Activated naive CD4-positive, alpha-beta T cell treated with anti-CD3 and anti-CD28 coated beads, Interleukin-2, amount 50 U/mL, for 24 hours (primary cell): Measurements from ENCODE around the gene SLC9A9.
A peak's percentile ranks its signal among the peaks of the same experiment; 100 is the strongest.
"Not testable (repeated sequence)": the region's sequence is repeated elsewhere in the genome, so short reads cannot be mapped to it uniquely, and the experiment has no call there.

Experiments used
- H3K27ac Mint-ChIP-seq: one replicate; pipeline ENCODE4 v1.8.0; 2021; ENCODE audit warnings: mild to moderate bottlenecking, mixed read lengths
- H3K27me3 Mint-ChIP-seq: one replicate; pipeline ENCODE4 v1.8.0; 2021; ENCODE audit warnings: mixed read lengths
- H3K36me3 Mint-ChIP-seq: one replicate; pipeline ENCODE4 v1.8.0; 2021; ENCODE audit warnings: mixed read lengths
- H3K4me1 Mint-ChIP-seq: one replicate; pipeline ENCODE4 v1.8.0; 2021; ENCODE audit warnings: mixed read lengths
- H3K4me3 Mint-ChIP-seq: one replicate; pipeline ENCODE4 v1.8.0; 2021; ENCODE audit warnings: mild to moderate bottlenecking, mixed read lengths
- H3K9me3 Mint-ChIP-seq: one replicate; pipeline ENCODE4 v1.8.0; 2021; ENCODE audit warnings: mixed read lengths

Gene SLC9A9

GRCh38 chr3:143847787-143848631, at the start of gene SLC9A9:
Gene SLC9A9 (minus strand): TSS chr3:143848468. CDS start chr3:143848322, 146 bp downstream.
- H3K27me3 Mint-ChIP-seq, result no peaks in the 10 kb centered on the region
- no peaks in the 10 kb centered on the region for H3K9me3 Mint-ChIP-seq
- H3K4me3 Mint-ChIP-seq, result peak within 1 kb of the TSS; percentile 97
- peak within 1 kb of the TSS; percentile 88 for H3K27ac Mint-ChIP-seq
- peaks cover 46% of the 10 kb centered on the region for H3K4me1 Mint-ChIP-seq
- no peaks in the 10 kb centered on the region for H3K36me3 Mint-ChIP-seq

GRCh38 chr3:143897576-143898295, 49.5 kb upstream of the SLC9A9 start:
- Mint-ChIP-seq H3K27me3 (no peaks in the 10 kb centered on the region), H3K4me1 (no peaks in the 10 kb centered on the region), H3K27ac (no peak overlapping the region), H3K9me3 (no peaks in the 10 kb centered on the region), H3K4me3 (no peak overlapping the region), H3K36me3 (no peaks in the 10 kb centered on the region)

GRCh38 chr3:143896486-143896885, 48.2 kb upstream of the SLC9A9 start:
- no peak overlapping the region for H3K4me3 Mint-ChIP-seq
- H3K27ac Mint-ChIP-seq, result no peak overlapping the region
- H3K9me3 Mint-ChIP-seq, result no peaks in the 10 kb centered on the region
- H3K4me1 Mint-ChIP-seq, result no peaks in the 10 kb centered on the region
- H3K27me3 Mint-ChIP-seq, result peaks cover 3% of the 10 kb centered on the region
- H3K36me3 Mint-ChIP-seq, result no peaks in the 10 kb centered on the region

GRCh38 chr3:143895805-143896204, 47.5 kb upstream of the SLC9A9 start:
- Mint-ChIP-seq H3K36me3 (no peaks in the 10 kb centered on the region), H3K27ac (no peak overlapping the region), H3K27me3 (peaks cover 3% of the 10 kb centered on the region), H3K4me1 (no peaks in the 10 kb centered on the region), H3K4me3 (no peak overlapping the region), H3K9me3 (no peaks in the 10 kb centered on the region)

- no peaks in the 10 kb centered on the region for H3K36me3 Mint-ChIP-seq
- H3K27me3 Mint-ChIP-seq, result peaks cover 6% of the 10 kb centered on the region
- no peaks in the 10 kb centered on the region for H3K9me3 Mint-ChIP-seq
- no peak overlapping the region for H3K27ac Mint-ChIP-seq
- no peaks in the 10 kb centered on the region for H3K4me1 Mint-ChIP-seq
- no peak overlapping the region for H3K4me3 Mint-ChIP-seq
Observed at GRCh38 chr3:143888846-143889245, 40.6 kb upstream of the SLC9A9 start.

- Mint-ChIP-seq H3K4me1 (no peaks in the 10 kb centered on the region), H3K27ac (no peak overlapping the region), H3K27me3 (peaks cover 6% of the 10 kb centered on the region), H3K9me3 (no peaks in the 10 kb centered on the region), H3K4me3 (no peak overlapping the region), H3K36me3 (no peaks in the 10 kb centered on the region)
Observed at GRCh38 chr3:143888166-143888565, 39.9 kb upstream of the SLC9A9 start.

GRCh38 chr3:143885780-143886427, 37.6 kb upstream of the SLC9A9 start:
- H3K27ac Mint-ChIP-seq, result no peak overlapping the region
- H3K4me1 Mint-ChIP-seq, result no peaks in the 10 kb centered on the region
- H3K9me3 Mint-ChIP-seq, result no peaks in the 10 kb centered on the region
- H3K36me3 Mint-ChIP-seq, result no peaks in the 10 kb centered on the region
- H3K4me3 Mint-ChIP-seq, result no peak overlapping the region
- peaks cover 3% of the 10 kb centered on the region for H3K27me3 Mint-ChIP-seq

GRCh38 chr3:143884861-143885260, 36.6 kb upstream of the SLC9A9 start:
- no peak overlapping the region for H3K27ac Mint-ChIP-seq
- peaks cover 2% of the 10 kb centered on the region for H3K27me3 Mint-ChIP-seq
- no peaks in the 10 kb centered on the region for H3K4me1 Mint-ChIP-seq
- no peaks in the 10 kb centered on the region for H3K36me3 Mint-ChIP-seq
- H3K4me3 Mint-ChIP-seq, result no peak overlapping the region
- H3K9me3 Mint-ChIP-seq, result no peaks in the 10 kb centered on the region

- H3K4me3 Mint-ChIP-seq, result no peak overlapping the region
- no peaks in the 10 kb centered on the region for H3K9me3 Mint-ChIP-seq
- H3K27me3 Mint-ChIP-seq, result peaks cover 2% of the 10 kb centered on the region
- no peaks in the 10 kb centered on the region for H3K36me3 Mint-ChIP-seq
- no peaks in the 10 kb centered on the region for H3K4me1 Mint-ChIP-seq
- no peak overlapping the region for H3K27ac Mint-ChIP-seq
Observed at GRCh38 chr3:143883151-143883550, 34.9 kb upstream of the SLC9A9 start.

- peaks cover 2% of the 10 kb centered on the region for H3K27me3 Mint-ChIP-seq
- H3K9me3 Mint-ChIP-seq, result no peaks in the 10 kb centered on the region
- no peak overlapping the region for H3K4me3 Mint-ChIP-seq
- H3K36me3 Mint-ChIP-seq, result no peaks in the 10 kb centered on the region
- no peak overlapping the region for H3K27ac Mint-ChIP-seq
- H3K4me1 Mint-ChIP-seq, result no peaks in the 10 kb centered on the region
Observed at GRCh38 chr3:143881095-143881494, 32.8 kb upstream of the SLC9A9 start.

- no peaks in the 10 kb centered on the region for H3K36me3 Mint-ChIP-seq
- no peak overlapping the region for H3K27ac Mint-ChIP-seq
- no peak overlapping the region for H3K4me3 Mint-ChIP-seq
- H3K27me3 Mint-ChIP-seq, result no peaks in the 10 kb centered on the region
- no peaks in the 10 kb centered on the region for H3K4me1 Mint-ChIP-seq
- no peaks in the 10 kb centered on the region for H3K9me3 Mint-ChIP-seq
Observed at GRCh38 chr3:143875546-143875945, 27.3 kb upstream of the SLC9A9 start.

GRCh38 chr3:143873553-143873952, 25.3 kb upstream of the SLC9A9 start:
- H3K4me1 Mint-ChIP-seq, result not testable (repeated sequence)

GRCh38 chr3:143865302-143865701, 17.0 kb upstream of the SLC9A9 start:
- Mint-ChIP-seq H3K4me3 (no peak overlapping the region), H3K9me3 (peaks cover 7% of the 10 kb centered on the region), H3K4me1 (no peaks in the 10 kb centered on the region), H3K27ac (no peak overlapping the region), H3K27me3 (peaks cover 9% of the 10 kb centered on the region), H3K36me3 (no peaks in the 10 kb centered on the region)

More at GRCh38 chr3:143873553-143873952, 25.3 kb upstream of the SLC9A9 start:
- not testable (repeated sequence) for H3K27ac Mint-ChIP-seq, H3K9me3 Mint-ChIP-seq, H3K4me3 Mint-ChIP-seq, H3K27me3 Mint-ChIP-seq, H3K36me3 Mint-ChIP-seq

- no peak overlapping the region for H3K4me3 Mint-ChIP-seq
- no peak overlapping the region for H3K27ac Mint-ChIP-seq
- peaks cover 2% of the 10 kb centered on the region for H3K27me3 Mint-ChIP-seq
Observed at GRCh38 chr3:143859465-143860203, 11.4 kb upstream of the SLC9A9 start.

GRCh38 chr3:143856252-143856970, 8.1 kb upstream of the SLC9A9 start:
- Mint-ChIP-seq H3K27me3 (peaks cover 1% of the 10 kb centered on the region), H3K4me1 (peaks cover 14% of the 10 kb centered on the region), H3K36me3 (no peaks in the 10 kb centered on the region), H3K27ac (no peak overlapping the region), H3K9me3 (peaks cover 7% of the 10 kb centered on the region), H3K4me3 (no peak overlapping the region)

More at GRCh38 chr3:143859465-143860203, 11.4 kb upstream of the SLC9A9 start:
- H3K4me1 Mint-ChIP-seq, result peaks cover 14% of the 10 kb centered on the region
- no peaks in the 10 kb centered on the region for H3K36me3 Mint-ChIP-seq
- H3K9me3 Mint-ChIP-seq, result peaks cover 7% of the 10 kb centered on the region
